H1 (cell line): ENCODE results near the gene NDUFA13. TPM values are rescaled to one million over a fixed set of nuclear protein-coding genes. Genes with fewer than 3 reads are reported as not detected.

ENCODE experiments used
- CTCF ChIA-PET: fragments of 300-600 bp; sonication (Branson Sonifier 250); formaldehyde crosslinking; loops from one replicate; lab custom pipeline; 2021; ENCODE audit not compliant: partially characterized antibody; lab: Charles Lee
- POLR2A ChIA-PET: fragments of 300-600 bp; sonication (Branson Sonifier 250); formaldehyde crosslinking; loops from one replicate; lab custom pipeline; 2021; ENCODE audit warnings: inconsistent platforms; ENCODE audit not compliant: partially characterized antibody; lab: Charles Lee
- DNase-seq, 2 experiments: peaks; one replicate each; pipeline versions ENCODE4 v3.0.0 to v3.0.0-alpha.2; 2010 to 2022; ENCODE audit warnings: low spot score in 2 of 2, low read depth in 1 of 2, mixed read lengths in 1 of 2
- FAIRE-seq: peaks from 2 replicates; lab custom pipeline; 2011; peaks lifted over from hg19 to GRCh38; lab: Jason Lieb, UNC
- H2AFZ ChIP-seq: 2 replicates; pipeline ENCODE4 v1.8.1; 2012; ENCODE audit warnings: low read length, inconsistent platforms
- H2AK5ac ChIP-seq: 2 replicates; pipeline ENCODE4 v1.6.1; 2013; ENCODE audit warnings: low read depth, low read length
- H2BK120ac ChIP-seq: replicated peaks from 2 replicates; pipeline ENCODE3; 2013; ENCODE audit warnings: low read depth, low read length, inconsistent platforms
- H2BK12ac ChIP-seq: 2 replicates; pipeline ENCODE4 v1.6.1; 2013; ENCODE audit warnings: low read depth, low read length
- H2BK15ac ChIP-seq: 2 replicates; pipeline ENCODE4 v1.6.1; 2013; ENCODE audit warnings: low read length
- H2BK20ac ChIP-seq: 2 replicates; pipeline ENCODE4 v1.6.1; 2013; ENCODE audit warnings: low read length
- H2BK5ac ChIP-seq: 2 replicates; pipeline ENCODE4 v1.6.1; 2013; ENCODE audit warnings: low read depth, low read length
- H3K14ac ChIP-seq: 2 replicates; pipeline ENCODE4 v1.6.1; 2013; ENCODE audit warnings: inconsistent platforms; ENCODE audit not compliant: insufficient read length
- H3K18ac ChIP-seq: 2 replicates; pipeline ENCODE4 v1.6.1; 2013; ENCODE audit warnings: low read length; ENCODE audit errors: extremely low read depth
- H3K23ac ChIP-seq: 2 replicates; pipeline ENCODE4 v1.6.1; 2013; ENCODE audit warnings: inconsistent platforms; ENCODE audit not compliant: insufficient read length
- H3K23me2 ChIP-seq: 2 replicates; pipeline ENCODE4 v1.6.1; 2013; ENCODE audit warnings: low read depth, low read length
- H3K27ac ChIP-seq: 2 replicates; pipeline ENCODE4 v1.6.1; 2011; ENCODE audit warnings: low read depth, low read length, inconsistent platforms
- H3K27me3 ChIP-seq, 4 experiments: replicated peaks in 1 of 4; 1 replicate in 1 of 4; 2 replicates in 3 of 4; pipeline versions ENCODE4 v1.6.1 to v1.8.1; 2011 to 2013; ENCODE audit warnings: low read length in 3 of 4, mild to moderate bottlenecking in 3 of 4, inconsistent platforms in 2 of 4, mixed read lengths in 2 of 4, moderate library complexity in 1 of 4; ENCODE audit not compliant: control insufficient read depth in 3 of 4, insufficient read depth in 3 of 4; ENCODE audit errors: extremely low read depth in 1 of 4
- H3K36me3 ChIP-seq, 4 experiments: 2 replicates each; pipeline versions ENCODE4 v1.6.1 to v1.8.1; 2011 to 2013; ENCODE audit warnings: mild to moderate bottlenecking in 4 of 4, low read length in 3 of 4, moderate library complexity in 2 of 4, control low read depth in 1 of 4, inconsistent platforms in 1 of 4; ENCODE audit not compliant: insufficient read depth in 4 of 4, control insufficient read depth in 2 of 4
- H3K4ac ChIP-seq: replicated peaks from 2 replicates; pipeline ENCODE3; 2013; ENCODE audit warnings: low read length, low read depth, mixed read lengths, inconsistent platforms; ENCODE audit not compliant: insufficient read length
- H3K4me1 ChIP-seq, 4 experiments: replicated peaks in 1 of 4; 1 replicate in 1 of 4; 2 replicates in 3 of 4; pipeline versions ENCODE4 v1.6.1 to v1.8.1; 2011 to 2013; ENCODE audit warnings: low read length in 3 of 4, inconsistent platforms in 2 of 4, mixed read lengths in 1 of 4; ENCODE audit not compliant: insufficient read depth in 4 of 4, control insufficient read depth in 3 of 4
- H3K4me2 ChIP-seq, 2 experiments: 2 replicates each; pipeline versions ENCODE4 v1.6.1 to v1.8.1; 2011 to 2013; ENCODE audit warnings: low read depth in 2 of 2, low read length in 2 of 2, control low read depth in 1 of 2, inconsistent platforms in 1 of 2, mild to moderate bottlenecking in 1 of 2; ENCODE audit not compliant: insufficient read depth in 1 of 2
- H3K4me3 ChIP-seq, 4 experiments: fragments of 200-600, 300-600 bp in 1 of 4; sonication (generic), shearing (Covaris generic), sonication (Bioruptor Twin) in 1 of 4; 2 replicates each; pipeline versions ENCODE4 v1.5.1 to v1.8.1; 2011 to 2016; ENCODE audit warnings: low read length in 4 of 4, low read depth in 3 of 4, control low read depth in 2 of 4, inconsistent platforms in 2 of 4, mild to moderate bottlenecking in 2 of 4, mixed read lengths in 1 of 4, moderate library complexity in 1 of 4; ENCODE audit not compliant: insufficient read depth in 2 of 4; ENCODE audit errors: extremely low read depth in 1 of 4
- H3K56ac ChIP-seq: replicated peaks from 2 replicates; pipeline ENCODE3; 2013; ENCODE audit warnings: low read depth, mild to moderate bottlenecking, mixed read lengths, low read length, inconsistent platforms; ENCODE audit not compliant: insufficient read length
- H3K79me1 ChIP-seq: 2 replicates; pipeline ENCODE4 v1.6.1; 2013; ENCODE audit warnings: low read depth, low read length, control low read depth
- H3K79me2 ChIP-seq, 2 experiments: 2 replicates each; pipeline versions ENCODE4 v1.6.1 to v1.8.1; 2012 to 2013; ENCODE audit warnings: low read length in 2 of 2, mild to moderate bottlenecking in 2 of 2, inconsistent platforms in 1 of 2; ENCODE audit not compliant: insufficient read depth in 2 of 2, control insufficient read depth in 1 of 2
- H3K9ac ChIP-seq, 4 experiments: replicated peaks in 1 of 4; 1 replicate in 1 of 4; 2 replicates in 3 of 4; pipeline versions ENCODE4 v1.6.1 to v1.8.1; 2011 to 2013; ENCODE audit warnings: low read depth in 3 of 4, low read length in 3 of 4, control low read depth in 2 of 4, mild to moderate bottlenecking in 2 of 4, moderate library complexity in 2 of 4, inconsistent platforms in 1 of 4; ENCODE audit errors: extremely low read depth in 1 of 4
- H3K9me3 ChIP-seq, 2 experiments: 2 replicates each; pipeline versions ENCODE4 v1.6.1 to v1.8.1; 2012 to 2013; ENCODE audit warnings: mild to moderate bottlenecking in 2 of 2, moderate library complexity in 2 of 2, control low read depth in 1 of 2, inconsistent platforms in 1 of 2, low read depth in 1 of 2, low read length in 1 of 2, mixed read lengths in 1 of 2; ENCODE audit not compliant: insufficient read depth in 2 of 2
- H4K20me1 ChIP-seq, 2 experiments: replicated peaks in 1 of 2; 2 replicates each; pipeline versions ENCODE3 to v1.8.1; 2011 to 2013; ENCODE audit warnings: inconsistent platforms in 2 of 2, low read length in 2 of 2, mild to moderate bottlenecking in 1 of 2; ENCODE audit not compliant: insufficient read depth in 2 of 2, control insufficient read depth in 1 of 2
- H4K5ac ChIP-seq: 2 replicates; pipeline ENCODE4 v1.6.1; 2013; ENCODE audit warnings: low read length, low read depth, mixed read lengths, inconsistent platforms; ENCODE audit not compliant: insufficient read length
- H4K8ac ChIP-seq: 2 replicates; pipeline ENCODE4 v1.8.0; 2013; ENCODE audit warnings: mild to moderate bottlenecking, moderate library complexity, low read length, inconsistent platforms; ENCODE audit not compliant: insufficient read depth; ENCODE audit errors: extremely low read depth
- H4K91ac ChIP-seq: replicated peaks from 2 replicates; pipeline ENCODE3; 2013; ENCODE audit warnings: low read length, mixed read lengths, inconsistent platforms; ENCODE audit not compliant: insufficient read length
- CBX8 ChIP-seq: fragments of 300-800, 300-1000 bp; sonication (generic); IDR thresholded peaks from 2 replicates; pipeline ENCODE4 v1.7.1; 2016; ENCODE audit warnings: low read depth, low read length, borderline replicate concordance
- EP300 ChIP-seq, 2 experiments: IDR thresholded peaks; 1 replicate in 1 of 2; 2 replicates in 1 of 2; pipeline ENCODE4 v1.6.1; 2011 to 2012; ENCODE audit warnings: low read depth in 2 of 2, low read length in 2 of 2, mild to moderate bottlenecking in 2 of 2, borderline replicate concordance in 1 of 2, inconsistent platforms in 1 of 2, moderate library complexity in 1 of 2
- GABPA ChIP-seq: IDR thresholded peaks from 2 replicates; pipeline ENCODE4 v1.6.1; 2011; ENCODE audit warnings: mild to moderate bottlenecking, low read length, moderate library complexity, borderline replicate concordance; ENCODE audit not compliant: insufficient read depth
- NANOG ChIP-seq: IDR thresholded peaks from 2 replicates; pipeline ENCODE4 v1.6.1; 2011; ENCODE audit warnings: low read length, low read depth, mild to moderate bottlenecking, inconsistent platforms; ENCODE audit not compliant: insufficient read depth, poor library complexity, severe bottlenecking
- POLR2AphosphoS5 ChIP-seq: IDR thresholded peaks from 2 replicates; pipeline ENCODE4 v1.6.1; 2011; ENCODE audit warnings: low read depth, low read length
- RBBP5 ChIP-seq: IDR thresholded peaks from 2 replicates; pipeline ENCODE4 v1.7.1; 2012; ENCODE audit warnings: low read depth, mild to moderate bottlenecking, inconsistent platforms, low read length, moderate library complexity, borderline replicate concordance
- SIRT6 ChIP-seq: IDR thresholded peaks from one replicate; pipeline ENCODE4 v1.7.1; 2012; ENCODE audit warnings: low read length, inconsistent platforms
- YY1 ChIP-seq: IDR thresholded peaks from 2 replicates; pipeline ENCODE4 v1.6.1; 2011; ENCODE audit warnings: low read depth, mild to moderate bottlenecking, low read length
- WGBS, 2 experiments: shearing (Covaris generic) in 1 of 2; methylation state at CpG; one replicate each; pipeline versions ENCODE4 v1.1.6 to v1.1.7; 2013 to 2015; ENCODE audit warnings: low lambda C conversion rate in 2 of 2, mixed read lengths in 2 of 2, inconsistent platforms in 1 of 2, low coverage in 1 of 2, missing lambda C conversion rate in 1 of 2; ENCODE audit not compliant: insufficient replicate concordance in 2 of 2, insufficient coverage in 1 of 2, insufficient read length in 1 of 2; ENCODE audit errors: extremely low coverage in 1 of 2, missing lambda C conversion rate in 1 of 2; 5-methylcytosine and 5-hydroxymethylcytosine counted together
- polyA plus RNA-seq, 7 experiments: library from polyadenylated mRNA; depleted of rRNA in 3 of 7; stranded (reverse) in 5 of 7; unstranded in 2 of 7; fragments of >200 nt in 5 of 7; fragments of 200-250 nt in 2 of 7; gene quantifications; 1 replicate in 5 of 7; 2 replicates in 1 of 7; 4 replicates in 1 of 7; pipeline versions ENCODE4 v1.2.1 to v1.2.3, GENCODE V29; 2011 to 2013; ENCODE audit warnings: missing spikeins in 2 of 7, mixed read lengths in 2 of 7
- total RNA-seq: library from RNA; stranded (reverse); fragmentation: NEBNext Ultra II Directional; extraction: Animal tissue kit (Norgen Biotek cat#: 25700); gene quantifications from 2 replicates; pipeline ENCODE4 v1.2.1, GENCODE V29; 2021

The NDUFA13 gene
- total and polyA plus RNA-seq, 2 of the 8 experiments (the other 6 are each of a cell fraction or from before 2014, with no cell fraction given): 413 to 1,105 TPM

DNA sequence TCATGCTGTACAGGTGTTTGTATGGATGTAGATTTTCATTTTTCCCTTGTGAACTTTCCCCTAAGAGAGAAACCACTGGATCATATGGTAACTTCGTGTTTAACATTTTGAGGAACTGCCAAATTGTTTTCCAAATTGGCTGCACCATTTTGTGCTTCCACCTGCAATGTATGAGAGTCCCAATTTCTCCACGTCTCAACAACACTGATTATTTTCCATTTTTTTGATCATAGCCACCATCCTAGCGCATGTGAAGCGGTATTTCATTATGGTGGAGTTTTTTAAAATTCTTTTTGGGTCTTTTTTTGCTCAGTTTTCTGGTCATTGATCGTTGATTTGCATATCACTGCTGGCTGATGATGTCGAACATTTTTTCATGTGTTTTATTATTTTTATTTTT lies 5.0 kb downstream of the NDUFA13 start:
- Histone ChIP-seq H3K23me2 (no peaks in the 10 kb centered on the region), H3K79me2 (peaks cover 0 to 64% of the 10 kb centered on the region in 2 experiments; a peak in 2 of 4 replicates), H2AK5ac (no peak overlapping the region), H2BK15ac (no peak overlapping the region), H2BK5ac (no peak overlapping the region), H3K4me2 (no peak overlapping the region), H2AFZ (no peak overlapping the region), H2BK120ac (no peak overlapping the region), H3K18ac (no peak overlapping the region), H3K4me1 (no peaks in the 10 kb centered on the region; a peak in 3 of 7 replicates), H4K8ac (no peak overlapping the region), H3K4me3 (no peak overlapping the region), H3K14ac (no peak overlapping the region), H3K27me3 (no peaks in the 10 kb centered on the region), H3K27ac (no peak overlapping the region), H3K9me3 (no peaks in the 10 kb centered on the region), H3K56ac (no peak overlapping the region), H3K23ac (no peak overlapping the region), H2BK20ac (no peak overlapping the region), H3K79me1 (peaks cover 19% of the 10 kb centered on the region), H4K5ac (no peak overlapping the region), H3K36me3 (peaks cover 4 to 26% (median 9%) of the 10 kb centered on the region in 4 experiments; a peak in 6 of 8 replicates), H3K9ac (no peak overlapping the region), H3K4ac (no peak overlapping the region), H2BK12ac (no peak overlapping the region), H4K91ac (no peak overlapping the region), H4K20me1 (peaks cover 6 to 20% of the 10 kb centered on the region in 2 experiments)
- ChIA-PET POLR2A (interaction anchor here (0.7 to 6.7 kb wide), 3 partner anchors 9 to 12 kb away, joined by 3 to 34 read pairs (median 3); partner anchors contain the start of gene YJEFN3), CTCF (interaction anchor here (0.7 to 2.1 kb wide), 5 partner anchors 8 to 46 kb away, joined by 3 to 6 read pairs (median 3); partner anchors contain the start of gene YJEFN3)
- DNase-seq (no peak), FAIRE-seq (no peak)
- 96% methylated on average over 6 of the region's 6 CpGs; no CpG with 5 or more reads in 1 of the 2 experiments for WGBS, 2 experiments
- no peak for TF ChIP-seq CBX8
- no peak for TF ChIP-seq GABPA
- TF ChIP-seq RBBP5: no peak
- no peak for TF ChIP-seq POLR2AphosphoS5
- TF ChIP-seq EP300 (IDR thresholded peaks at IDR 0.05; ENCODE audit: borderline replicate concordance in 1 of 2, low read depth in 2 of 2, low read length in 2 of 2): no peak
- TF ChIP-seq NANOG: no peak
- TF ChIP-seq YY1: no peak
- TF ChIP-seq SIRT6: no peak
